AG04449 (cell line): ENCODE results near the gene PAX7.

Experiments used
- CTCF ChIA-PET: fragments of 350-600 bp; formaldehyde crosslinking; extraction: SDS; loops from one replicate; lab custom pipeline; 2021; ENCODE audit warnings: antibody characterized with exemption; lab: Yijun Ruan, JAX
- POLR2A ChIA-PET: fragments of 400-600, 350-600 bp; formaldehyde crosslinking; extraction: SDS; loops from one replicate; lab custom pipeline; 2020; ENCODE audit warnings: antibody characterized with exemption, inconsistent platforms; lab: Yijun Ruan, JAX
- DNase-seq: peaks from one replicate; pipeline ENCODE4 v3.0.0-alpha.2; 2010; ENCODE audit warnings: low read depth, low spot score
- H3K4me3 ChIP-seq: 2 replicates; pipeline ENCODE4 v1.5.1; 2011; ENCODE audit warnings: low read depth, mild to moderate bottlenecking, control low read depth, low read length
- CTCF ChIP-seq: IDR thresholded peaks from one replicate; pipeline ENCODE4 v1.5.1; 2011; ENCODE audit warnings: mild to moderate bottlenecking, moderate library complexity, low read length, control low read depth, inconsistent platforms; ENCODE audit not compliant: insufficient read depth; ENCODE audit errors: missing control alignments

The PAX7 gene

GRCh38 chr1:18603212-18603852 is 27.3 kb upstream of the PAX7 start:
- TF ChIP-seq CTCF = no peak
- no peak overlapping the region for H3K4me3 ChIP-seq
- ChIA-PET CTCF (interaction anchor here (0.8 to 1.3 kb wide), 4 partner anchors 10 to 272 kb away, joined by 3 to 5 read pairs (median 4); no protein-coding TSS in a partner anchor), POLR2A (no interaction called here)
- DNase-seq = no peak

GRCh38 chr1:18606443-18607288 is 24.0 kb upstream of the PAX7 start:
- no peak overlapping the region for H3K4me3 ChIP-seq
- TF ChIP-seq CTCF = no peak
- DNase-seq = no peak
- CTCF ChIA-PET = no interaction called here
- POLR2A ChIA-PET = no interaction called here

- CTCF ChIA-PET = no interaction called here
- H3K4me3 ChIP-seq = no peak overlapping the region
- no peak for TF ChIP-seq CTCF
- no peak for DNase-seq
- POLR2A ChIA-PET = no interaction called here
Measured at GRCh38 chr1:18607289-18607760, 23.3 kb upstream of the PAX7 start.

GRCh38 chr1:18608534-18608933 is 22.1 kb upstream of the PAX7 start:
- POLR2A ChIA-PET = no interaction called here
- H3K4me3 ChIP-seq = no peak overlapping the region
- CTCF ChIA-PET = interaction anchor here (1.0 kb wide), 1 partner anchor 11 kb away, joined by 5 read pairs; no protein-coding TSS in a partner anchor
- no peak for DNase-seq
- TF ChIP-seq CTCF = no peak

GRCh38 chr1:18611311-18611710 is 19.3 kb upstream of the PAX7 start:
- DNase-seq = no peak
- H3K4me3 ChIP-seq = no peak overlapping the region
- TF ChIP-seq CTCF = no peak
- POLR2A ChIA-PET = no interaction called here
- CTCF ChIA-PET = no interaction called here

GRCh38 chr1:18612073-18612472 is 18.6 kb upstream of the PAX7 start:
- CTCF ChIA-PET = no interaction called here
- H3K4me3 ChIP-seq = no peak overlapping the region
- DNase-seq = no peak
- POLR2A ChIA-PET = no interaction called here
- no peak for TF ChIP-seq CTCF
